ENCODE data around the gene BID.
A peak's percentile ranks its signal among the peaks of the same experiment; 100 is the strongest.

BID gene

GRCh38 chr22:17705951-17706900 is 68.0 kb downstream of the BID start:
- peaks cover 0 to 21% (median 9%) of the 10 kb centered on the region in 4 donors for H3K4me1 ChIP-seq
- intact Hi-C loops (cut with DNase I; ENCODE audit: low total_unique reads), result loop anchor here (10.0 kb wide), 1 partner anchor 71 kb away; the partner anchor contains the start of gene BCL2L13
- H3K27me3 ChIP-seq, result no peaks in the 10 kb centered on the region
- H3K36me3 ChIP-seq, result peaks cover 0 to 11% (median 8%) of the 10 kb centered on the region in 3 donors
- peak; percentile 69 to 81 for DNase-seq
- peak overlapping the region; percentile 40 to 47 for H3K4me3 ChIP-seq
- TF ChIP-seq, protein P1, sequence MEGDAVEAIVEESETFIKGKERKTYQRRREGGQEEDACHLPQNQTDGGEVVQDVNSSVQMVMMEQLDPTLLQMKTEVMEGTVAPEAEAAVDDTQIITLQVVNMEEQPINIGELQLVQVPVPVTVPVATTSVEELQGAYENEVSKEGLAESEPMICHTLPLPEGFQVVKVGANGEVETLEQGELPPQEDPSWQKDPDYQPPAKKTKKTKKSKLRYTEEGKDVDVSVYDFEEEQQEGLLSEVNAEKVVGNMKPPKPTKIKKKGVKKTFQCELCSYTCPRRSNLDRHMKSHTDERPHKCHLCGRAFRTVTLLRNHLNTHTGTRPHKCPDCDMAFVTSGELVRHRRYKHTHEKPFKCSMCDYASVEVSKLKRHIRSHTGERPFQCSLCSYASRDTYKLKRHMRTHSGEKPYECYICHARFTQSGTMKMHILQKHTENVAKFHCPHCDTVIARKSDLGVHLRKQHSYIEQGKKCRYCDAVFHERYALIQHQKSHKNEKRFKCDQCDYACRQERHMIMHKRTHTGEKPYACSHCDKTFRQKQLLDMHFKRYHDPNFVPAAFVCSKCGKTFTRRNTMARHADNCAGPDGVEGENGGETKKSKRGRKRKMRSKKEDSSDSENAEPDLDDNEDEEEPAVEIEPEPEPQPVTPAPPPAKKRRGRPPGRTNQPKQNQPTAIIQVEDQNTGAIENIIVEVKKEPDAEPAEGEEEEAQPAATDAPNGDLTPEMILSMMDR (IDR thresholded peaks at IDR 0.05), result no peak
- H3K9me3 ChIP-seq, result no peaks in the 10 kb centered on the region
- peak overlapping the region; percentile 67 to 78 for H3K27ac ChIP-seq

- no peaks in the 10 kb centered on the region for H3K27me3 ChIP-seq
- H3K27ac ChIP-seq, result peak overlapping the region; percentile 67 to 78
- H3K36me3 ChIP-seq, result peaks cover 0 to 11% (median 8%) of the 10 kb centered on the region in 3 donors
- H3K4me1 ChIP-seq, result peaks cover 0 to 21% (median 9%) of the 10 kb centered on the region in 4 donors
- no peak for DNase-seq
- H3K9me3 ChIP-seq, result no peaks in the 10 kb centered on the region
- H3K4me3 ChIP-seq, result no peak overlapping the region
- TF ChIP-seq, protein P1 (IDR thresholded peaks at IDR 0.05), result no peak
- intact Hi-C loops (cut with DNase I; ENCODE audit: low total_unique reads), result loop anchor here (10.0 kb wide), 1 partner anchor 71 kb away; the partner anchor contains the start of gene BCL2L13
Measured at GRCh38 chr22:17705546-17705945, 68.7 kb downstream of the BID start.

DNA sequence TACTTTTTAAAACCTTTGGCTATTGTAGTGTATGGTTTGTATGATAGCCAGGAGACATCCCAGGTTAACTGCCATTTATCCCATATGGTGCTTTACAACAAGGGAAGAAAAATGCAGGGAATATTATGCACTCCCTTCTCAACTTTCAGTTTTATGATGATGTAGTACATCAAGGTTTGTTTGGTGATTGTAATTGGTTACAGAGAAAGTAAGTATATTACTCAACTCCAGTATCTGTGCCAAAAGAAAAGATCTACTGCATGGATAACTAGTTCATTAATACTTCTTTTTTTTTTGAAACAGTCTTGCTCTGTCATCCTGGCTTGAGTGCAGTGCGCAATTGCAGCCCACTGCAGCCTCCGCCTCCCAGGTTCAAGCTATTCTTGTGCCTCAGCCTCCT is 70.5 kb downstream of the BID start:
- TF ChIP-seq, protein P1 (IDR thresholded peaks at IDR 0.05), result no peak
- DNase-seq, result no peak
- Histone ChIP-seq H3K36me3 (peaks cover 0 to 8% (median 7%) of the 10 kb centered on the region in 3 donors), H3K27ac (no peak overlapping the region), H3K9me3 (no peaks in the 10 kb centered on the region), H3K4me1 (peaks cover 0 to 18% (median 9%) of the 10 kb centered on the region in 4 donors), H3K4me3 (no peak overlapping the region), H3K27me3 (no peaks in the 10 kb centered on the region)
- intact Hi-C loops (cut with DNase I; ENCODE audit: low total_unique reads), result loop anchor here (10.0 kb wide), 1 partner anchor 69 kb away; the partner anchor contains the start of gene BCL2L13

GRCh38 chr22:17700778-17701177 is 73.5 kb downstream of the BID start:
- no peak overlapping the region for H3K27ac ChIP-seq
- no peaks in the 10 kb centered on the region for H3K9me3 ChIP-seq
- H3K4me1 ChIP-seq, result peaks cover 0 to 4% (median under 1%) of the 10 kb centered on the region in 4 donors
- intact Hi-C loops (cut with DNase I; ENCODE audit: low total_unique reads), result loop anchor here (10.0 kb wide), 1 partner anchor 66 kb away; the partner anchor contains the start of gene BCL2L13
- no peak for DNase-seq
- no peak overlapping the region for H3K4me3 ChIP-seq
- TF ChIP-seq, protein P1 (IDR thresholded peaks at IDR 0.05), result no peak
- H3K27me3 ChIP-seq, result no peaks in the 10 kb centered on the region
- H3K36me3 ChIP-seq, result peaks cover 0 to 8% (median 7%) of the 10 kb centered on the region in 3 donors

GRCh38 chr22:17699696-17700340 is 74.5 kb downstream of the BID start:
- H3K27me3 ChIP-seq, result no peaks in the 10 kb centered on the region
- TF ChIP-seq, protein P1 (IDR thresholded peaks at IDR 0.05), result no peak
- intact Hi-C loops (cut with DNase I; ENCODE audit: low total_unique reads), result loop anchor here (10.0 kb wide), 1 partner anchor 65 kb away; the partner anchor contains the start of gene BCL2L13
- H3K36me3 ChIP-seq, result peaks cover 0 to 11% (median 7%) of the 10 kb centered on the region in 3 donors
- H3K27ac ChIP-seq, result no peak overlapping the region
- H3K4me1 ChIP-seq, result no peaks in the 10 kb centered on the region
- no peaks in the 10 kb centered on the region for H3K9me3 ChIP-seq
- no peak for DNase-seq
- no peak overlapping the region for H3K4me3 ChIP-seq
